GM18505 (cell line): ENCODE results near the gene COX6A2.

Experiments
- ATAC-seq: cut with Tn5 transposase; IDR thresholded peaks from one replicate; pipeline ENCODE4 v1.9.1; 2021; ENCODE audit not compliant: unreplicated experiment
- POLR2A ChIP-seq: IDR thresholded peaks from 4 replicates; pipeline ENCODE4 v1.6.1; 2011; ENCODE audit warnings: borderline replicate concordance; ENCODE audit not compliant: insufficient read depth, insufficient read length; ENCODE audit errors: extremely low read depth

The COX6A2 gene

GRCh38 chr16:31428279-31428597 lies at the start of gene COX6A2:
COX6A2 (minus strand) TSS chr16:31428360; CDS start chr16:31428325, 35 bp downstream.
- no peak for TF ChIP-seq POLR2A
- no peak for ATAC-seq

GRCh38 chr16:31477220-31478216 lies 49.4 kb upstream of the COX6A2 start:
- ATAC-seq: peak; percentile 29
- TF ChIP-seq POLR2A: no peak

- peak; percentile 62 for ATAC-seq
- no peak for TF ChIP-seq POLR2A
Observed at GRCh38 chr16:31476303-31477219, 48.4 kb upstream of the COX6A2 start.

- no peak for TF ChIP-seq POLR2A
- ATAC-seq: no peak
Observed at GRCh38 chr16:31475946-31476302, 47.8 kb upstream of the COX6A2 start.

GRCh38 chr16:31474773-31475738 lies 46.9 kb upstream of the COX6A2 start:
- TF ChIP-seq POLR2A: no peak
- ATAC-seq: no peak

GRCh38 chr16:31474173-31474714 lies 46.1 kb upstream of the COX6A2 start:
- no peak for TF ChIP-seq POLR2A
- ATAC-seq: no peak

- ATAC-seq: no peak
- no peak for TF ChIP-seq POLR2A
Observed at GRCh38 chr16:31473264-31473984, 45.3 kb upstream of the COX6A2 start.

GRCh38 chr16:31472709-31473203 lies 44.6 kb upstream of the COX6A2 start:
- ATAC-seq: peak; percentile 56
- no peak for TF ChIP-seq POLR2A

GRCh38 chr16:31471875-31472708 lies 43.9 kb upstream of the COX6A2 start, which contains the start of gene TGFB1I1:
TGFB1I1 (plus strand) TSS chr16:31472152; CDS start chr16:31472189, 37 bp downstream.
- TF ChIP-seq POLR2A: no peak
- no peak for ATAC-seq

- no peak for ATAC-seq
- TF ChIP-seq POLR2A: no peak
Observed at GRCh38 chr16:31471241-31471874, 43.2 kb upstream of the COX6A2 start.
